ENCODE data around the gene GREB1L.
"Not testable (repeated sequence)": the region's sequence is repeated elsewhere in the genome, so short reads cannot be mapped to it uniquely, and the experiment has no call there.

GREB1L gene

DNA sequence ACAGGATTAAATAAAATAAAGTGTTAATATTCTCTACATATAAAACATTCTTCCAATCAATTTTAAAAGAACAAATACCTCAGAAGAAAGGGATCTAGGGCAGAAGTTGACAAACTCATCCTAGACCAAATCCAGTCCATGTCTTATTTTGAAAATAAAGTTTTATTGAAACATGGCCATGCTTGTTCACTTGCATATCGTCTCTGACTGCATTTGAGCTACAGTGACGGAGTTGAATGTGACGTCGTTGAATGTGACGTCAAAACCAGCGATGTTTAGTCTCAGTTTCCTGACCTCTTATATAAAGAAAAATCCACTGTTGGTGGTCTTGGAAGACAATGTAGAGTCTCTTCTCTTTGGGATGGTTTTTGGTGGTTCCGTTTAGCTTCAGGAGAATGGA lies 33.6 kb downstream of the GREB1L start:
- TF ChIP-seq, protein P1, sequence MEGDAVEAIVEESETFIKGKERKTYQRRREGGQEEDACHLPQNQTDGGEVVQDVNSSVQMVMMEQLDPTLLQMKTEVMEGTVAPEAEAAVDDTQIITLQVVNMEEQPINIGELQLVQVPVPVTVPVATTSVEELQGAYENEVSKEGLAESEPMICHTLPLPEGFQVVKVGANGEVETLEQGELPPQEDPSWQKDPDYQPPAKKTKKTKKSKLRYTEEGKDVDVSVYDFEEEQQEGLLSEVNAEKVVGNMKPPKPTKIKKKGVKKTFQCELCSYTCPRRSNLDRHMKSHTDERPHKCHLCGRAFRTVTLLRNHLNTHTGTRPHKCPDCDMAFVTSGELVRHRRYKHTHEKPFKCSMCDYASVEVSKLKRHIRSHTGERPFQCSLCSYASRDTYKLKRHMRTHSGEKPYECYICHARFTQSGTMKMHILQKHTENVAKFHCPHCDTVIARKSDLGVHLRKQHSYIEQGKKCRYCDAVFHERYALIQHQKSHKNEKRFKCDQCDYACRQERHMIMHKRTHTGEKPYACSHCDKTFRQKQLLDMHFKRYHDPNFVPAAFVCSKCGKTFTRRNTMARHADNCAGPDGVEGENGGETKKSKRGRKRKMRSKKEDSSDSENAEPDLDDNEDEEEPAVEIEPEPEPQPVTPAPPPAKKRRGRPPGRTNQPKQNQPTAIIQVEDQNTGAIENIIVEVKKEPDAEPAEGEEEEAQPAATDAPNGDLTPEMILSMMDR (conservative IDR thresholded peaks at IDR 0.05), result no peak
- TF ChIP-seq ZFX (IDR thresholded peaks at IDR 0.05), result no peak
- H3K27ac ChIP-seq, result no peak overlapping the region

- TF ChIP-seq, protein P1 (conservative IDR thresholded peaks at IDR 0.05), result no peak
- TF ChIP-seq ZFX (IDR thresholded peaks at IDR 0.05), result no peak
Measured at GRCh38 chr18:21277578-21277977, 35.5 kb downstream of the GREB1L start.

GRCh38 chr18:21278218-21278617 lies 36.2 kb downstream of the GREB1L start:
- not testable (repeated sequence) for H3K27ac ChIP-seq

More at GRCh38 chr18:21277578-21277977, 35.5 kb downstream of the GREB1L start:
- no peak overlapping the region for H3K27ac ChIP-seq

- H3K27ac ChIP-seq, result no peak overlapping the region
- TF ChIP-seq, protein P1 (conservative IDR thresholded peaks at IDR 0.05), result no peak
- TF ChIP-seq ZFX (IDR thresholded peaks at IDR 0.05), result no peak
Measured at GRCh38 chr18:21281603-21282002, 39.6 kb downstream of the GREB1L start.

DNA sequence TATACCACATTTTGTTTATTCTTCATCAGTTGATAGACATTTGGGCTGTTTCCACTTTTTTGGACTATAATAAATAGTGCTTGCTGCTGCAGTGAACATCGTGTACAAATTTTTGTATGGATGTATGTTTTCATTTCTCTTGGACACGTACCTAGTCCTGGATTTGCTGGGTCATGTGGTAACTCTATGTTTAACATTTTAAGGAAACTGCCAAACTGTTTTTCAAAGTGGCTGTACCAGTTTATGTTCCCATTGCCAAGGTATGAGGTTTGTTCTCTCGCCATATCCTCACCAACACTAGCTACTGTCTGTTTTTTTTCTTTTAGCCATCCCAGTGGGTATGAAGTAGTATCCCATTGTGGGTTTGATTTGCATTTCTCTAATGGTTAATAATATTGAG lies 42.5 kb downstream of the GREB1L start:
- no peak overlapping the region for H3K27ac ChIP-seq
- no peak for TF ChIP-seq ZFX (IDR thresholded peaks at IDR 0.05)

- no peak for TF ChIP-seq ZFX (IDR thresholded peaks at IDR 0.05)
- TF ChIP-seq, protein P1 (conservative IDR thresholded peaks at IDR 0.05), result no peak
- no peak overlapping the region for H3K27ac ChIP-seq
Measured at GRCh38 chr18:21289827-21290226, 47.8 kb downstream of the GREB1L start.

GRCh38 chr18:21291106-21291505 lies 49.1 kb downstream of the GREB1L start:
- no peak for TF ChIP-seq ZFX (IDR thresholded peaks at IDR 0.05)
- TF ChIP-seq, protein P1 (conservative IDR thresholded peaks at IDR 0.05), result no peak
- H3K27ac ChIP-seq, result no peak overlapping the region

DNA sequence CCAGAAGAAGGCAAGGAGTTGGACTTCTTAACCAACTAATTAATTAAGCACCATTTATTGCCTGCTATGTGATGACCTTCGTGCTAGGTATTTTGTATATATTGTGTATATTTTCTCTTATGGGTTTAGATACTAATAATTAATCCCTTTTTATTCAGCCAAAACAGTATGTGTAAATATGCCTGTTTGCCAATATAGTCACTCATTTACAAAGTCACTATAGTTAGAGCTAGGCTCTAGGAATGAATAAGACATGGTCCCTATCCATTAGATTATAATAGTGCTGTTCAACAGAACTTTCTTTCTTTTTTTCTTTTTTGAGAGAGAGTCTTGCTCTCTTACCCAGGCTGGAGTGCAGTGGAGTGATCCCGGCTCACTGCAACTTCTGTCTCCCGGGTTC lies 51.4 kb downstream of the GREB1L start:
- no peak for TF ChIP-seq ZFX (IDR thresholded peaks at IDR 0.05)
- TF ChIP-seq, protein P1 (conservative IDR thresholded peaks at IDR 0.05), result no peak

GRCh38 chr18:21295101-21295500 lies 53.1 kb downstream of the GREB1L start:
- H3K27ac ChIP-seq, result no peak overlapping the region
- no peak for TF ChIP-seq ZFX (IDR thresholded peaks at IDR 0.05)
- TF ChIP-seq, protein P1 (conservative IDR thresholded peaks at IDR 0.05), result no peak

More for the DNA sequence above, 51.4 kb downstream of the GREB1L start:
- no peak overlapping the region for H3K27ac ChIP-seq
